Retinal pigment epithelial cell (primary cell): ENCODE results near the gene NODAL.

ENCODE experiments used
- DNase-seq: peaks from one replicate; pipeline ENCODE4 v3.0.0-alpha.2; 2010; ENCODE audit warnings: low read depth
- H3K4me3 ChIP-seq: 2 replicates; pipeline ENCODE4 v1.5.1; 2011; ENCODE audit warnings: mild to moderate bottlenecking, low read length, control low read depth, moderate library complexity
- CTCF ChIP-seq: conservative IDR thresholded peaks from 2 replicates; pipeline ENCODE4 v1.5.1; 2011; ENCODE audit warnings: low read depth, low read length, control low read depth, inconsistent platforms

The NODAL gene

GRCh38 chr10:70417568-70417967 is 23.9 kb downstream of the NODAL start:
- no peak for TF ChIP-seq CTCF
- no peak for DNase-seq

GRCh38 chr10:70412356-70412755 is 29.1 kb downstream of the NODAL start:
- no peak for DNase-seq

More at GRCh38 chr10:70417568-70417967, 23.9 kb downstream of the NODAL start:
- H3K4me3 ChIP-seq, result no peak overlapping the region

GRCh38 chr10:70410608-70411007 is 30.9 kb downstream of the NODAL start:
- no peak overlapping the region for H3K4me3 ChIP-seq
- no peak for DNase-seq
- TF ChIP-seq CTCF, result no peak

More at GRCh38 chr10:70412356-70412755, 29.1 kb downstream of the NODAL start:
- no peak overlapping the region for H3K4me3 ChIP-seq
- no peak for TF ChIP-seq CTCF

DNA sequence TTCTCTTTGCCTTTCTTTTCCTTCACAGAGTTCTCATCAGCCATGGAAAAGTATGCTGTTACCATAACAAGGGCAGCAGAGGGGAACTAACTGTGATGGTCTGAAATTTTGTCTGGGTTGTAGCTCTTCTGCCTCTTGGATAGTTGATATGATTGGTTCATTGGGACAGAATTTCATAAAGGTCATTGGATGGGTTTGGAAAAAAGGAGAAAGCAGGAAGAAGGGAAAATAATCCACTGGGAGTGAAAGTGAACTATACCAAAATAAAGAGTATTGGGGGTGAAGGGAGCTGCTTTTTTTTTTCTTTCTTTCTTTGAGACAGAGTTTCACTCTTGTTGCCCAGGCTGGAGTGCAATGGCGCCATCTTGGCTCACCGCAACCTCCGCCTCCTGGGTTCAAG is 31.7 kb downstream of the NODAL start:
- no peak for TF ChIP-seq CTCF
- no peak overlapping the region for H3K4me3 ChIP-seq

DNA sequence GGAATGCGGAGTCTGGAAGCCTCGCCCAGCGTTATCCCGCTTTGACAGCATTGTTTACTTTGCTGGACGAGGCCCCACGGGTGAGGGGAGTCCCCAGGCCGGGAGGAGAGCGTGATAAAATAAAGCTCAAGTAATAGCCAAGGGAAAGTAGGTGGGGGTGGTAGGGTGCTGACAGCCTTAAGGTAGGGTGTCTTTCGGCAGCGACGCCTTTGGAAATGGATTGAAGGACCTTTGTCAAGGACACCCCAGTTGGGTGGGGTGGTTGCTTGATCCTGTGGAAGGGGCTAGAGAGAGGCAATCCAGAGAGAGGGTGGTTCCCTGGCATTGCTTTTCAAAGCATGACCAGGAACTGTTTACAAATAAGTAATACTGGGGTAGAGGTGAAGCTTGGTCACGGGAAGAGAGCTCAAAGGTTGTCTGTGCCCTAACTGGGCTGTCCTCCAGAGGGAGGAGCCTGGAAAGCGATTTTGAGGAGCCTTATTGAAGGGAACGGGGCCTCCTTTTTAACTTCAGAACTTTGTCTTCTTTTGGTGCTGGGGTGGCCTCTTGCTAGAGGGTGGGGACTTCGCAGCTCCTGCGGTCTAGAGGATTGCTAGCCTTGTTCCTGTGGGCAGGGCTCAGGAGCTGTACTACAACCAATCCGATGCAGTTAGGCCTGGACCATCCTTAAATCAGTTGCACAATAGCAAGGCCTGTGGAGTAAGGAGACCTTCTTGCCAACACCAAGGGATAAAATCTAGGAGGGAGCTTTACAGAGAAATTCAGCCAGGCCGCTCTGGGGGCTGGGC is 36.2 kb downstream of the NODAL start:
- peak; percentile 89 for DNase-seq
- H3K4me3 ChIP-seq, result peak overlapping the region; percentile 91
- no peak for TF ChIP-seq CTCF

More for the DNA sequence above, 31.7 kb downstream of the NODAL start:
- no peak for DNase-seq

DNA sequence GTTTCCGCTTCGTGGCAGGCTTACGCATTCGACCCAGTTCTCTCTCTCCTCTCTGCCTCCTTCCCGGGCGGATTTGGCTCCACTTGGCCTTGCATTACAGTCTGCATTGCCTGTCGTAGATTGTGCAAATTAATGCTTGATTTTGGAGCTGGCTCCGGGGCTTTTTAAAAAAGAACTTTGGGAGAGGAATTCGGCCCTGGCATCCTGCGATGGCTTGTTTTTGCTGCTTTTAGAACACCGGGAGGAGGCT is 36.8 kb downstream of the NODAL start:
- DNase-seq, result no peak
- TF ChIP-seq CTCF, result no peak
- peak overlapping the region; percentile 91 for H3K4me3 ChIP-seq

DNA sequence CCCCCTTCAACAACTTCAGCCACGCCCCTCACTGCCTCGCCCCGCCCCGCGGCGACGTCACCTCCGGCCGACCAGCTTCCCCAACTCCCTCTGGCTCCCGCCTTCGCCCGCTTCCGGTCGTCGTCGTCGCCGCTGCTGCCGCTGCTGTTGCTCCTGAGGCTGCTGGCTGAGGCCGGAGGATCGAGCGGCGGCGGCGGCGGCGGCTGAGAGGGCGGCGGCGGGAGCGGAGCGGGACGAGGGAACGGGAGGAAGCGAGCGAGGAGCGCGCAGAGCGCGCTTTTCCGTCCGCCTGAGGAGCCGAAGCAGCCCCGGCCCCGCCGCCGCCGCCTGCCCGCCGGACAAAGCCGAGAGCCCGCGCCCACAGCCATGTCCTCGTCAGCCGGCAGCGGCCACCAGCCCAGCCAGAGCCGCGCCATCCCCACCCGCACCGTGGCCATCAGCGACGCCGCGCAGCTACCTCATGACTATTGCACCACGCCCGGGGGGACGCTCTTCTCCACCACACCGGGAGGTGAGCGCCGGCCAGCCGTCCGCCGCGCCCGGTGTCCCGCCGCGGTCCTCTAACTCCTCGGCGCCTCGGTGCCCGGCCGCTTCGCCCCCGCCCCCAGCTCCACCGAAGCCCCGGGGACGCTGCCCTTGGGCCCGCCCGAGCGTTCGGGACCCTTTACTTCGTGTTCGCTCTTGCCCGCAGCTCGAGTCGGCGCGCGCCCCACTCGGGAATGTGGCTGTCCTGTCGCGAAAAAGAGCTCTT is 37.3 kb downstream of the NODAL start, which contains the start of gene EIF4EBP2:
EIF4EBP2 (plus strand) TSS at position 110 of the 751 bp plus-strand sequence; CDS start at position 367, 257 bp downstream.
- DNase-seq, result peak; percentile 78
- TF ChIP-seq CTCF, result no peak
- H3K4me3 ChIP-seq, result peak within 1 kb of the TSS; percentile 91
